Dedifferentiated amniotic fluid mesenchymal stem cell (primary cell): ENCODE measurements around the gene TNNC2.
"Not testable (repeated sequence)": the region's sequence is repeated elsewhere in the genome, so short reads cannot be mapped to it uniquely, and the experiment has no call there.

Experiments
- DNase-seq: peaks from one replicate; pipeline ENCODE4 v3.0.0-alpha.2; 2016; ENCODE audit errors: extremely low spot score

Gene TNNC2

GRCh38 chr20:45827030-45827652, at the start of gene TNNC2:
Gene TNNC2, minus strand, starts transcription at chr20:45827312. Its CDS starts 64 bp downstream, at chr20:45827248.
- no peak for DNase-seq

- DNase-seq = no peak
Measured at GRCh38 chr20:45874576-45874975, 47.5 kb upstream of the TNNC2 start.

- DNase-seq = not testable (repeated sequence)
Measured at GRCh38 chr20:45874104-45874481, 47.0 kb upstream of the TNNC2 start.

- DNase-seq = no peak
Measured at GRCh38 chr20:45873409-45874103, 46.4 kb upstream of the TNNC2 start.

- DNase-seq = no peak
Measured at GRCh38 chr20:45872626-45873025, 45.5 kb upstream of the TNNC2 start.

GRCh38 chr20:45867819-45868176, 40.7 kb upstream of the TNNC2 start:
- no peak for DNase-seq

GRCh38 chr20:45867136-45867818, 40.2 kb upstream of the TNNC2 start:
- DNase-seq = no peak

- DNase-seq = no peak
Measured at GRCh38 chr20:45866454-45866853, 39.3 kb upstream of the TNNC2 start.

- no peak for DNase-seq
Measured at GRCh38 chr20:45863543-45864470, 36.7 kb upstream of the TNNC2 start.

- DNase-seq = no peak
Measured at GRCh38 chr20:45861221-45862075, 34.3 kb upstream of the TNNC2 start.

- DNase-seq = no peak
Measured at GRCh38 chr20:45860560-45861220, 33.6 kb upstream of the TNNC2 start.

GRCh38 chr20:45859916-45860315, 32.8 kb upstream of the TNNC2 start:
- DNase-seq = no peak

- no peak for DNase-seq
Measured at GRCh38 chr20:45857882-45858216, 30.7 kb upstream of the TNNC2 start.

- DNase-seq = peak; percentile 100
Measured at GRCh38 chr20:45857114-45857881, 30.2 kb upstream of the TNNC2 start, which contains the start of the genes ACOT8 and ZSWIM3. Gene ACOT8, minus strand, starts transcription at chr20:45857392. Its CDS starts 77 bp downstream, at chr20:45857315. Gene ZSWIM3, plus strand, starts transcription at chr20:45857614. Its CDS starts 212 bp downstream, at chr20:45857826.

- no peak for DNase-seq
Measured at GRCh38 chr20:45853484-45853883, 26.4 kb upstream of the TNNC2 start.

- DNase-seq = no peak
Measured at GRCh38 chr20:45852326-45852725, 25.2 kb upstream of the TNNC2 start.

GRCh38 chr20:45851501-45851900, 24.4 kb upstream of the TNNC2 start:
- DNase-seq = no peak

- no peak for DNase-seq
Measured at GRCh38 chr20:45850926-45851325, 23.8 kb upstream of the TNNC2 start.

GRCh38 chr20:45850238-45850637, 23.1 kb upstream of the TNNC2 start:
- DNase-seq = no peak
